Measurements from ENCODE around the gene AGPAT2.

Gene AGPAT2

DNA sequence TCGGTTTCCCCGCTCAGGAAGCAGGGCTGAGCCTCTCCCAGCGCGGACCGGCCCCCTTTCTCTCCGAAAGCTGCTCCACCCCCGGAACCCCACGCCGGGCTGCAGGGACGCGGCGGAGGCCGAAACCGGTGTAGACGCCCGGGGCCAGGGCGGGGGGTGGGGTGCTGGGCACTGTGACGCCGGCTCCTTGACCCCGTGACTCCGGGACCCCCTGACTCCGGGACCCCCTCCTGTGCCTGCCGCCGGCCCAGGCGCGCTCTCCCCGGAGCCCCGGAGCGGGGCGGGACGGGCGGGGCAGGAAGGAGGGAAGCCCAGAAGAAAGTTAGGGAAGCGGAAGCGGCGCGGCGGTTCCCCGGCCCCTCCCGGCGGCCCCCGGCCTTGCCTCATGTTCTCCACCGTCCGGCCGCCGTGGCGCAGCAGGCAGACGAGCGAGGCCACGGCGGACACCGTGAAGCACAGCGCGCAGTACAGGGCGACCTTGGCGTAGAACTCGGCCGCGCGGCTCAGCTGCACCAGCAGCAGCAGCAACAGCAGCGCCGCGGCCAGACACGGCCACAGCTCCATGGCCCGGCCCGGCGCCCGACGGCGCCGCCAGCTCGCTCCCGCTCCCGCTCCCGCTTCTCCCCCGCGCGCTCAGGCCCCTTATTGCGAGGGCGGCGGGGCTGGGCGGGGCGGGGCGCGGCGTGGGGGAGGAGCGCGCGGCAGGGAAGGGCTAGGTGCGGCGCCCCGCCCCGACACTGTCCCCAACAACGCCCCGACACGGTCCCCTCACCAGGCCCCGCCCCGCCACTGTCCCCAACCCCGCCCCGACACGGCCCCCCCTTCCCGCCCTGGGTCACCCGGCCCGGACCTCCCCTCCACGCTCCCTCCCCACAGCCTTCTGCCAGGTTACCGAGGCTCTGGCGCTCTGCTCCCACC, at the start of gene AGPAT2:
TSS of gene AGPAT2 (minus strand) at position 664 of the 918 bp plus-strand sequence. CDS start at position 564, 100 bp downstream.
- peak; percentile 61 to 66 for DNase-seq (ENCODE audit: low read depth in 2 of 2)

DNA sequence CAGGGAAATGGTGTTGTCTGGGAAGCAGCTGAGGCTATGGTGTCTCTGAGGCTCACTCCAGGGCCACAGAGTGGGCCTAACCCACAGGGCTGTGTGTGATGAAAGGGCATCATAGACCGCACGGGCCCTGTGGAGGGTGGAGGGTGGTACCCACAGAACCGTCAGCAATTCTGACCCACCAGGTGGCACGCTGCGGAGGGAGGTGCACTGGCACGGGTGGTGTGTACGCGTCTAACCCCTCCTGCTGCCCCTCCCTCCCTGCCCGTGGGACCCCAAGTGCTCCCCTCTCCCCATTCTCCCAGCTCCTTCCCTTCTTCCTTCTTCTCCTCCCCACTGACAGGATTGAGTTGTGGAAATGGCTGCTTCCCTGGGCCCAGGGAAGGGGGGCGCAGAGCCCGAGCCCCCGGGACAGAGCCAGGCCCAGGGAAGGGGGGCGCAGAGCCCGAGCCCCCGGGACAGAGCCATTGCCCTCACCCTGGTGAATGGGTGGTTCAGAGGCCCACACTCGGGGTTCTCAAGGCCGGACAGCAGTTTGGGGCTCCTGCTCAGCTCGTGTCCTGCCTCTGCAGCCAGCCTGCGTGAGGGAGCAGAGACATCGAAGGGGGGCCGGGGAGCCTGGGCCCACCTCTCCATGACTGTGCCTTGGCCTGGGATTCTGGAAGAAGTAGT, 48.7 kb upstream of the AGPAT2 start:
- DNase-seq (ENCODE audit: low read depth in 2 of 2), result no peak

DNA sequence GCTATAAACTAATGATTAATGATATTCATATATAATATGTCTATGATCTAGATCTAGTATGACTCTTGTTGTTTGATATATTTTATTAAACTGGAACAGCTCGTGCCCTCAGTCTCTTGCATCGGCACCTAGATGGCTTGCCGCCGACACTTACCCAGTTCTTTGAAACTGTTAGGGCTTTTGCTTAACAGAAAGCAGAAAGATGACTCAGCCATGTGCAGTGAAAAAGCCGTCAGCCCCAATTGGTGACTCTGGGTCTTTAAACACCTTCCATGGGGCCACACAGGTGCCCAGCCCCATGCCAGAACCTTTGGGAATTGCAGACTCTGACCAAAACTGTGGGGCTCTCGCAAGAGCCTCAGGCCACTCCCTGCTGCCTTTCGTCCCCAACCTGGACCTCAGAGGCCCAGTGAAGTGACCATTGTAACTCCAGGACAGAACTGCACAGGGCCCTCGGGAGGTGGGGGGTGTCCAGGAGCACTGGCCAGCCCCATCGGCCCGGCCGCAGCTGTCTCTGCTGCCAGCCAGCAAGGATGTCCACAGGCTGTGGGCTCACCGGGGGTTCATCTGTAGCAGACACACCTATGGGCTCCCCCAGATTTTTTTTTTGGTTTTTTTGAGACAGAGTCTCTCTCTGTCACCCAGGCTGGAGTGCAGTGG, 47.7 kb upstream of the AGPAT2 start:
- no peak for DNase-seq (ENCODE audit: low read depth in 2 of 2)

DNA sequence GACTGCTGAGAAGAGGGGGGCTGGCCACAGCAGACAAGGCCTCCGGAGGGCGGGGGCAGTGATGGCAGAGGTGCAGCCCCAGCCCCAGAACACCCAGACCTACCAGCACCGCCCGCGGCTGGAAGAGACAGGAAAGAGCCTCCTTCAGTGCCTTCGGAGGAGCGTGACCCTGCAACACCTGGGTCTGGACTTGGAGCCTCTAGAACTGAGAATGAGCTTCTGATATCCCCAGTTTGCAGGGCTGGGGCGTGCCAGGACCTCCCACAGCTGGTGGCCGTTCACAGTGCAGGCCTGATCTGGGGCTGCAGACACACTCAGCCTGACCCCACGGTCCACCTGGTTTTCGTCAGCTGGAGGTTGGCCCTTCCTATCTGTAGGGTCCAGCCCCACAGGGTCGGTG, 46.4 kb upstream of the AGPAT2 start:
- DNase-seq (ENCODE audit: low read depth in 2 of 2), result no peak

DNA sequence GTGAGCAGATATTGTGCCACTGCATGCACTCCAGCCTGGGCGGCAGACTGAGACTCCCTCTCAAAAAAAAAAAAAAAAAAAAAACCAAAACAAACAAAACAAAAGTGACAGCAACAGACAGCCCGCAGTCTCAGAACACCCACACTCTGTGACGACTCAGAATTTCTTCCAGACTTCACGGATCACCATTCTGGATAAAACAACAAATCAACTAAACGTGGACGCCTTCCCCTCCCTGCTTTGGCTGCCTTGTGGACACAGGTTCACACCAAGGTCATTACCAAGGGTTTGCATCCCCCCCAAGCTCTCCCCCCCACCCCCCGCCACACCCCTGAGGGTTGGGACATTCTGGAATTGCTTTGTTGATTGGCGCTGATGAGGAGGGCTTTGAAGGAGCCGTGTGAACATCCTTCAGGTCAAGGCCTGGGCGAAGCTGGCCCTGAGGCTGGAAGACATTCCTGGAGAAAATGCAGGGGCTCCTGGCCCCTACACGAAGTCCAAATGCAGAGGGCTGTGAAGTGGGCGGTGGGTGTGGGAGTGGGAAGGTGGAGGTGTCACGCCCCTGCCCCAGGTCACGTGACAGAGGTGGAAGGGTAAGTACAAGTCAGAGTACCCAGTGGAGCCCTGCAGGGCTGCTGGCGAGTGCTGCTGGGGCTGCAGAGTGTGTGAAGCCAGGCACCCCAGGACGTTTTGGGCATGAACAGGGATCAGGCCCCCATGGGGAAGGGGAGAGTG, 45.4 kb upstream of the AGPAT2 start:
- no peak for DNase-seq (ENCODE audit: low read depth in 2 of 2)

DNA sequence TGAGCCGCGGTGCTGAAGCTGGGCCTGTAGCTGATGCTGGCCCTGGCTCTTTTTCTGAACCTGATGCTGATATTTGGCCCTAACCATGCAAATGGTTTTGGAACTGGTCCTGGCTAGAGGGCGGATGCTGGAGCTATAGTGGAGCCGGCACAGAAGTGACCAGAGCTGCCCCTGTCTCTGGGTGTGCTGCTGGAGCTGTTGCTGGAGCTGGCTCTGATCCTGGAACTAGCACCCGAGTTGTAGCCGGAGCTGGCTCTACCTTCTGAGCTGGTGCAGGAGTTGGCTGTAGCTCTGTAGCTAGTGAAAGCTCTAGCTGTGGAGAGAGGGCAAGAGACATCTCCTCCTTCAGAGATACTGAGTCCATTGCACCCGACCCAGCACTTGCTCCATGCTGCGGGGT, 42.7 kb upstream of the AGPAT2 start:
- DNase-seq (ENCODE audit: low read depth in 2 of 2), result no peak

DNA sequence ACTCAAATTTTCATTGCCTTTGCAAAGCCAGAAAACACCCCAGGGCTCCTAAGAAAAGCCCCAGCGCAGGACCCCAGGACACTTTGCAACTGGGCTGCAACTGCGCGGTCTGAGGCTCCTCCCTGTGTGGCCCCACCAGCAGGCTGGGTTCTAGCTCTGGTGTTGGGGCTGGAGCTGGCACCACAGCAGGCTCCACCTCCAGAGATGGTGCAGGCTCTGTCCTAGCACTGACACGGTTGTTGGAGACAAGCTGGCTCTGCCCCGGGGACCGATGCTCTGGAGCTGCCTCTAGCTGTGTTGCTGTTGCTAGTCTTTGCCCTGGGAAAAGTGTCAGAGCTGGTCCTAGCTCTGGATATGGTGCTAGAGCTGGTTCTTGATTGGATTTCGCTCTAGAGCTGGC, 41.9 kb upstream of the AGPAT2 start:
- no peak for DNase-seq (ENCODE audit: low read depth in 2 of 2)

DNA sequence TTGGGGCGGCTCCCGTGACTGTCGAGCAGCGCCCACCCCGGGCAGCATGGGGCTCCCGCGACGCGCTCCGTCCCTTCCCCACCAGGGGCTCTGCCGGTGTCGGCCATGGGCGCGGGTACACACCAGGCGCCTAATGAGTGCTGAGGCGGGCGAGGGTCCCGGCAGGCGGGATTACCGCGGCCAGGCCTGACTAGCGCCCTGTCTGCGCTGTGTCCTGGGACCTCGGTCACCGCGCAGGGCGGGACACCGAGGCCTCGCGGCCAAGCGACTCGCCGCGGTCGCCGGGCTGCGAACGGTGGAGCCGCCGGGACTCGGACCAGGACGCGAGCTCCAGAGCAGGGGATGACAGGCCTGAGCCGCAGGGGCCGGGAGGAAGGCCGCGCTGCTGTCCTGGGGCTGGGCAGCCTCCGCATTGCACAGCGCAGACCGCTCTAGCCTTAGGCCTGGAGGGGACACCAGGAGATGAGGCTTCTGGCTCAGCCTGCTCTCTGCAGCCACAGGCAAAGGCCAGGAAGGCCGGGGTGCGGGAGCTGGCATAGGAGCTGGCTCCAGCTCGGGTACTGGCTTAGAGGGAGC, 41.4 kb upstream of the AGPAT2 start:
- no peak for DNase-seq (ENCODE audit: low read depth in 2 of 2)

DNA sequence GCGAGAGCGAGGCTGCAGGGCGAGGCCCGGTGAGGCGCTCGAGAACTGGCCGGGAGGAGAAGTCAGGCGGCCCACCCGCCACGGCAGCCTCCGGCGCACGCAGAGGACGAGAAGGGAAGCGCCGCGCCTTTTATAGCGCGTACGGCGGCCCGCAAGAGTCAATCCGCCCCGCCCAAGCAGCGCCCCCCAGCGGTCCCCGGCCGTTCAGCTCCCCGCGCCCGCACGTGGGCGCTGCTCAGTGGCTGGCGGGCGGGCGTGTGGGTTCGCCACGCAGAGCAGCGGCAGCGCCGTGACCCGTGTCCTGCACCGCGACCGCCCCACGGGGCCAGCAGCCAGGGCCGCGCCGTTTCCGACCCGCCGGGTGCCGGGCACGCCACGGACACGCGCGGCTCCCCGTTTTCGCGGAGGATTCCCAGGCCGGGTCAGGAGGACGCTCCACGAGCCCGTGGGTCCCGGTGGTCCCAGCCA, 40.9 kb upstream of the AGPAT2 start:
- peak; percentile 87 to 89 for DNase-seq (ENCODE audit: low read depth in 2 of 2)

DNA sequence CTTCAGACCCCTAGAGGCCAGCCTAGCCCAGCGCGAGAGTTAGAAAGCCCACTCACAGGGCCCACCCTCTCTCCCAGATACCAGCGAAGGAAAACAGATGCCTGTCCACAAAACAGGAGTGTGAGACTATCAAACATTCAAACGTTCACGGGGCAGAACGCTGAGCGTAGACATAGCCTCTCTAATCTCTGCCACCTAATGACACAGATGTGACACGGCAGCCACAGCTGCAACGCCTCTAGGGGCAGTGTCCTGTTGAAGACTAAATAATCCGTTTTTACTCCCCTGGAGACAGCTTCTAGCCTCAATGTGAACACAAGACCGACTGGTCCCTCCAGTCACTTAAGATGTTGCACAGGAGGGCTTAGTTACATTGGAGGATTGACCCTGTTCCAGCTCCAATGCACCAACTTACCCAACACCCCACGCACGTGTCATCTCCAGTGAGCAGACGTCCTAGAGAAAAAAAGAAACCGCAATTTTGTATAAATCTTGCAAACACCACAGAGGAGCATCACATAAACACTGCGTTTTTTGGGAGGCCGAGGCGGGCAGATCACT, 39.5 kb upstream of the AGPAT2 start:
- DNase-seq (ENCODE audit: low read depth in 2 of 2), result no peak

DNA sequence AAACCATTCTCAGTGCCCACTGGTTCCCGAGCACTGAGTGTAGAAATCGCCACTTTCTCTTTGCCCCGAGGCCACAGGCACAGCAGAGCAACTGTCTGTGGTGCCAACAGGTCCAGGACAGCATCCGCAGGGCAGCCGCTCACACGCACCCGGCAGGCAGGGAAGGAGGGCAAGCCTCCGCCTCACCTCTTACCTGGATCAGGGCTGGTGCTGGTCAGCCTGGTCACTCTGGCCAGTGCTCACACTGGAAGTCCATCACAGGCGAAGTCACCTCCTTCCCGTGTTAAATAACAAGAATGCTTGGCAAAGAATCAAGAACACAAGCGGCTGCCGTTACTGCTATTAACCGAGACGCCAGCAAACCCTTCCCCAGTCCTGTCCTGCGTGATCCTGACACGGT, 38.9 kb upstream of the AGPAT2 start:
- DNase-seq (ENCODE audit: low read depth in 2 of 2), result no peak

DNA sequence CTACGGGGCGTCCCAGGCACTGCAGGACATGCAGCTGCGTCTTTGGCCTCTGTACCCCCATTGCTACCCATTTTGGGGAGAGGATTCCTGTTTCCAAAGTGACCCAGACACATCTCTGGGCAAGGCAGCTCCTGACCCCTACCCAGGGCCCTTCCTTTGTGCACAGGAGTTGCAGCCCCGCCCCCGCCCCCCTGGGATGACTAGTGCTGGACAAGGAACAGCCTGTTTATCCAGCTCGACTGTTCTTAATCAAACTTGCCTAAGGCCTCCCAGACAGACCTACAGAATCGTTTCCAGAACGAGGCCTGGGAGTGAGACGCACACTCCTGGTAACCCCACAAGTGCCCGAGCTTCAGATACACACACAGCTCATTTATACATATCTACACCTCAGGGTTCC, 38.4 kb upstream of the AGPAT2 start:
- DNase-seq (ENCODE audit: low read depth in 2 of 2), result no peak

DNA sequence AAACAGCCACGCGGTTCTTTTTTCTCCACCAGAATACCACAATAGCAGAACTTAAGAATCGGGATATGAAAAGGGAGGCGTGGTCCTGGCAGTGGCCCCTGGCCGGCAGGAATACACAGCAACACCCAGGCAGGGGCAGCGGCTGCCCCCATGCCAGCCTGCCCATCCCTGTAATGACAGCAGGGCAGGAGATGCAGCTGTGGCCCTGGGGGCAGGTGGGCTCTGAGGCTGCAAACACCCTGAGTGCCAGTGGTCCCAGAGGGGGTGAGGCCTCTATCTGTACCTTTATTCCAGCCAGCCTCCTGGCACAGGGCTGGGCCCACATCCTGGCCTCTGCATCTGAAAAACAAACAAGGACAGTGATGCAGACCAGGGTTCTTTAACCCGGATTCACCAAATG, 37.5 kb upstream of the AGPAT2 start:
- DNase-seq (ENCODE audit: low read depth in 2 of 2), result no peak

DNA sequence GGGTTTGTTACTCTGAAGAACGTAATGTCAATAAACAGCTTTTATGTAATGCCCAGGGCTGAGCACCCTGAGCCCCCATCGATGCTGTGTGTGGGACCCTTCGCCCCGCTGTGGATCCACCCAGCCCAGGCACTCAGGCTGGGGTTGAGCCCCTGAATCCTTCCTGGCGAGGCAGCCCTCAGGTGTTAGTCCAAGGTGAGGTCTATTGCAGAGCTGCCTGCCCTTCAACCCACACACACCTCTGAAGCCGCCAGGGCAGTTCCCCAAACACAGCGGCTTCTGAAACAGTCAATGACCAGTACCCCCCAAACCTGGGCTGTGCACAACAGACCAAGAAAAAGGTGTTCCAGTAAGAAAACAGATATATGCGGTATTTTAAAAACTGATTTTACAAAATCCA, 36.7 kb upstream of the AGPAT2 start:
- DNase-seq (ENCODE audit: low read depth in 2 of 2), result no peak

DNA sequence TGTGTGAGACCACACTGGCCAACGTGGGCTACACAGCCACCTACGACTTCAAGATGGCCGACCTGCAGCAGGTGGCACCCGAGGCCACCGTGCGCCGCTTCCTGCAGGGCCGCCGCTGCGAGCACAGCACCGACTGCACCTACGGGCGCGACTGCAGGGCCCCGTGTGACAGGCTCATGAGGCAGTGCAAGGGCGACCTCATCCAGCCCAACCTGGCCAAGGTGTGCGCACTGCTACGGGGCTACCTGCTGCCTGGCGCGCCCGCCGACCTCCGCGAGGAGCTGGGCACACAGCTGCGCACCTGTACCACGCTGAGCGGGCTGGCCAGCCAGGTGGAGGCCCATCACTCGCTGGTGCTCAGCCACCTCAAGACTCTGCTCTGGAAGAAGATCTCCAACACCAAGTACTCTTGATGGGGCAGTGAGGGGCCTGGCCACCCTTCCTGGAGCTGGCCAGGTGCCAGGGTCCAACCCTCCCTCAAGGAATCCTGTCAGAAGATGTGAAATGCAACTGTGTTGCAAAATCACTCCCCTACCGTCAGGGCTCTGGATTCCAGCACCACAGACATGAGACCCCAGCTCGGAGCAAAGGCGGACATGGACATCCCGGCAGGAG, 36.2 kb upstream of the AGPAT2 start:
- DNase-seq (ENCODE audit: low read depth in 2 of 2), result no peak

DNA sequence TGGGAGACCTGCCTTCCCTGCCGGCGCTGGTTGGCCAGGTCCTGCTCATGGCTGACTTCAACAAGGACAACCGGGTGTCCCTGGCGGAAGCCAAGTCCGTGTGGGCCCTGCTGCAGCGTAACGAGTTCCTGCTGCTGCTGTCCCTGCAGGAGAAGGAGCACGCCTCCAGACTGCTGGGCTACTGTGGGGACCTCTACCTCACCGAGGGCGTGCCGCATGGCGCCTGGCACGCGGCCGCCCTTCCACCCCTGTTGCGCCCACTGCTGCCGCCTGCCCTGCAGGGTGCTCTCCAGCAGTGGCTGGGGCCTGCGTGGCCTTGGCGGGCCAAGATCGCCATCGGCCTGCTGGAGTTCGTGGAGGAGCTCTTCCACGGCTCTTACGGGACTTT, 35.7 kb upstream of the AGPAT2 start:
- no peak for DNase-seq (ENCODE audit: low read depth in 2 of 2)

DNA sequence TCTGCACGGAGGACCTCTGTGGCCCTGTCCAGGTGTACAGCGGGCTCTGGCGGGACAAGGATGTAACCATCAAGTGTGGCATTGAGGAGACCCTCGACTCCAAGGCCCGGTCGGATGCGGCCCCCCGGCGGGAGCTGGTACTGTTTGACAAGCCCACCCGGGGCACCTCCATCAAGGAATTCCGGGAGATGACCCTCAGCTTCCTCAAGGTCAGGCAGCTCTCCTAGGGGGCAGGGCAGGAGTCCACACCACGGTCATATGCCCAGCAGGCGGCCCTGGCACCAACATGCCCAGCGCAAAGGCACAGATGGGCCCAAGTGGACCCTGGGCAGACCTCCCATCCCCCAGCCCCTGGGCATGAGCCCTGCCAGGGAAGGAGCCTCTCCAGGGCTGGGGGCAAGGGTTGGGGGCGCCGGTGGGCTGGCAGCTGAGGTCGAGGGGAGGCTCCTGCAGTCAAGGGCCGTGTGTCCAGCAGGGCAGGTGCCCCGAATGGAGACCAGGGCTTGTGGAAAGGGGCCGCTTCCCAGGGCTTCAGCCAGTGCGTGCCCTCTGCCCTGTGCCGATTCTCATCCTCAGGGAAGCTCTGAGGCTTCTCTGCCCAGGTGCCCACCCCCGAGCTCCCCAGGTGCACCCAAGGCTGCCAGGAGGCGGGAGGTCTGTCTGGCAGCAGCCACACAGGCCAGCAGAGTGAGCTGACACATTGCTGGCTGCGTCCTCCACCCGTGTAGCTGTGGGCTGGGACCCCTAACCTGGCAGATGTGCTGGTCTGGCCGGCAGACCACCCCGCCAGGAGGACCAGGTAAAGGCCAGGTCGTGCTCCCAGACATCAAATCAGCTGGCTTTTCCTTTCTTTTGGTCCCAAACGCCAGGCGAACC, 35.1 kb upstream of the AGPAT2 start:
- DNase-seq (ENCODE audit: low read depth in 2 of 2), result no peak

DNA sequence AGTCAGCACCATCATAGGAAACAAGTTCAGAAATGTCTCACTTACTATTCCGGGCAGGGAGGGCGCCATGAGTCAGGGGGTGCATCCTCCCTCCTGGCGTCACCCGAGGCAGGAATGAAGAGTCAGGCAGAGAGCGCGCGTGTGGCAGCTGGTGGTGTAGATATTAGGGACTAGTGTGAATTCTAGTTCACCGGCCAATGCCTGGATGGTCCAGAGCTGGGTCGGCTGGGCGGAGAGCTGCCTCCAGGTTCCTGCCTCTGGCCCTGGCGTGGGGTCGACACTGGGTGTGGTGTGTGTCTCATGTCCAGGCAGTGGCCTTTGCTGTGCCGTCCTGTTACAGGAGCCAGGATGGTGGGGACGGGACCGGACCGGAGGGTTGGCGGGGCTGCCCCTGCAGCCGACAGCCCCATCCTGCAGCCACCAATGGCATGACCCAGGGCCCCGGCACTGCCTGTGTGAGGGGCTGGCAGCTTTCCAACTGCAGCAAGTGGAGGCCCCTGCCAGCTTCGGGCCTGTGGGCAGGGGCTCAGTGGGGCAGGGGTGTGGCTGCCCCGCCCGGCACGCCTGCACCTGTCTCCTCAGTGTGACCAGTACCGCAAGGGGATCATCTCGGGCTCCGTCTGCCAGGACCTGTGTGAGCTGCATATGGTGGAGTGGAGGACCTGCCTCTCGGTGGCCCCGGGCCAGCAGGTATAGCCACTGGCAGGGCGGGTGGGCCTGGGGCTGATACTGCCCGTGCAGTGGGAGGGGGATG, 34.3 kb upstream of the AGPAT2 start:
- no peak for DNase-seq (ENCODE audit: low read depth in 2 of 2)

DNA sequence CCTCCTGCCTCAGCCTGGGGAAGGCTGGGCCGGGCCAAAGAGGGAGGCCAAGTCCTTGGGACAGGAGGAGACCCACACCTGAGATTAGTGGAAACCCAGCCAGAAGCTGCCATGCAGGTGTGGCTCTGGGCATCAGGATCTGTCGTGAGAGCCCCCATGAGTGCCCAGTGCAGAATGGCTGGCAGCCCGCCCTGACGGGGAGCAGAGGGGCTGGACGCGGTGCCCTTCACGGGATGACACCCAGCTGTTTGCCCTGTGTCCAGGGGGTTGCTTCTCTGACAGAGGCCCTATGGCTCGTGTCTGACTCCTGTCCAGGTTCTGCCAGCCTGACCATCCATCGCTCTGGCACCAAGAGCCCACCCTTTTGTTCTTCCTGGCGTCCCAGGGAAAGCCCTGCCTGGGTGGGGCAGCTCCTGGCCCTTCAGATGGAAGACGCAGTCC, 33.7 kb upstream of the AGPAT2 start:
- no peak for DNase-seq (ENCODE audit: low read depth in 2 of 2)
